ENCODE results near the gene ACTR3C.

Gene ACTR3C

DNA sequence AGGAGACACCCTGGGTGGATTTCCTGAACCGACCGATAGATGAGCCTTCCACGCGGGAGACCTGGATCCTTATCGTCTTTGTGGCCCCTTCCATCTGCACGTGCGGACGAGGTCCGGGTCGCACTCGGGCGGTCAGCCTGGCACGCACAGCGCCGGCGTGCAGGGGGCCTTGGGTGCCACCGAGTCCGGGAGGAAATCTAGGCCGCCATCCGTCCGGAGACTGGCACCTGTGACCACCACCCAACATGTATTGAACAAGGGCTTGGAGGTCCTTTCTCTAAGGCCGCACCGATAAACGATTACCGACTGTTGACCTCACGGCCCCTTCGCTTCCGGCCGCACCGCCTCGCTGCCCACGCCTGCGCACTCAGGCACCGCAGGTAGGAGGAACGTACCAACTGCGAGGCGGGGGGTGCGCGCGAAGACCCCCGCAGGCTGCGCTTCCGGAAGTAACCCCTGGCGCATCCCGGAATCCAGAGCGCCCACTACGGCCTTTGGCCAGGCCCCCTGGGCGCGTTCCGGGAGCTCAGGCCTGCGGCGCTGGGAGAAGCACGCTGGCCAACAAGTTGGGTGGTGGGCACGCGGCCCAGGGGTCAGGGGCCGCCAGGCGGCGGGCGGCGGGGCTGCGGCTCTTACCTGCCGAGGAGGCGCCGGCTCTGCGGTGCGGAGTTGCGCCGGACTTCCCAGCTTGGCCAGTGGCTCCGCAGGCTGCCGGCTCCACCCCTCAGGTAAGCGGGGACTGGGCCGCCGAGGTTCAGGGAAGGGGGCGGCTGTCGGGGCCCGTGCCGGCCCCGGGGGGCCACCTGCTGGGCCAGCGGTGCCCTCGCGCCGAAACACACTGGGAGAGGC lies at the start of gene ACTR3C, which contains the start of gene LRRC61:
Gene ACTR3C (minus strand): TSS at position 713 of the 849 bp plus-strand sequence. CDS start 28,249 bp downstream, outside the sequence.
Gene LRRC61 (plus strand): TSS at position 523 of the 849 bp plus-strand sequence. CDS start 13,507 bp downstream, outside the sequence.
- DNase-seq (ENCODE audit: low spot score): peak; percentile 81

DNA sequence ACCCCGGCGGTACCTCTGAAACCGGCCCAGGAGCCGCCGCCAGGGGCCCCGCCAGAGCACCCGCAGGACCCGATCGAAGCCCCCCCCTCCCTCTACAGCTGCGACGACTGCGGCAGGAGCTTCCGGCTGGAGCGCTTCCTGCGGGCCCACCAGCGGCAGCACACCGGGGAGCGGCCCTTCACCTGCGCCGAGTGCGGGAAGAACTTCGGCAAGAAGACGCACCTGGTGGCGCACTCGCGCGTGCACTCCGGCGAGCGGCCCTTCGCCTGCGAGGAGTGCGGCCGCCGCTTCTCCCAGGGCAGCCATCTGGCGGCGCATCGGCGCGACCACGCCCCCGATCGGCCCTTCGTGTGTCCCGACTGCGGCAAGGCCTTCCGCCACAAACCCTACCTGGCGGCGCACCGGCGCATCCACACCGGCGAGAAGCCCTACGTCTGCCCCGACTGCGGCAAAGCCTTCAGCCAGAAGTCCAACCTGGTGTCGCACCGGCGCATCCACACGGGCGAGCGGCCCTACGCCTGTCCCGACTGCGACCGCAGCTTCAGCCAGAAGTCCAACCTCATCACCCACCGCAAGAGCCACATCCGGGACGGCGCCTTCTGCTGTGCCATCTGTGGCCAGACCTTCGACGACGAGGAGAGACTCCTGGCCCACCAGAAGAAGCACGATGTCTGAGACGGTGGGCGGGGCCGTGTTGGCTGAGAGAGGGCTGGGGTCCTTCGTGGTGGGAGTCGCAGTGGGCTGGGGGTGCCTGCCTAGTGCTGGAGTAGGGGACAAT lies 49.1 kb upstream of the ACTR3C start:
- DNase-seq (ENCODE audit: low spot score): no peak

DNA sequence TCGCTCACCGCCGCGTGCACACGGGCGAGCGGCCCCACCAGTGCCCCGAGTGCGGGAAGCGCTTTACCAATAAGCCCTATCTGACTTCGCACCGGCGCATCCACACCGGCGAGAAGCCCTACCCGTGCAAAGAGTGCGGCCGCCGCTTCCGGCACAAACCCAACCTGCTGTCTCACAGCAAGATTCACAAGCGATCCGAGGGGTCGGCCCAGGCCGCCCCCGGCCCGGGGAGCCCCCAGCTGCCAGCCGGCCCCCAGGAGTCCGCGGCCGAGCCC lies 48.6 kb upstream of the ACTR3C start:
- DNase-seq (ENCODE audit: low spot score): no peak

DNA sequence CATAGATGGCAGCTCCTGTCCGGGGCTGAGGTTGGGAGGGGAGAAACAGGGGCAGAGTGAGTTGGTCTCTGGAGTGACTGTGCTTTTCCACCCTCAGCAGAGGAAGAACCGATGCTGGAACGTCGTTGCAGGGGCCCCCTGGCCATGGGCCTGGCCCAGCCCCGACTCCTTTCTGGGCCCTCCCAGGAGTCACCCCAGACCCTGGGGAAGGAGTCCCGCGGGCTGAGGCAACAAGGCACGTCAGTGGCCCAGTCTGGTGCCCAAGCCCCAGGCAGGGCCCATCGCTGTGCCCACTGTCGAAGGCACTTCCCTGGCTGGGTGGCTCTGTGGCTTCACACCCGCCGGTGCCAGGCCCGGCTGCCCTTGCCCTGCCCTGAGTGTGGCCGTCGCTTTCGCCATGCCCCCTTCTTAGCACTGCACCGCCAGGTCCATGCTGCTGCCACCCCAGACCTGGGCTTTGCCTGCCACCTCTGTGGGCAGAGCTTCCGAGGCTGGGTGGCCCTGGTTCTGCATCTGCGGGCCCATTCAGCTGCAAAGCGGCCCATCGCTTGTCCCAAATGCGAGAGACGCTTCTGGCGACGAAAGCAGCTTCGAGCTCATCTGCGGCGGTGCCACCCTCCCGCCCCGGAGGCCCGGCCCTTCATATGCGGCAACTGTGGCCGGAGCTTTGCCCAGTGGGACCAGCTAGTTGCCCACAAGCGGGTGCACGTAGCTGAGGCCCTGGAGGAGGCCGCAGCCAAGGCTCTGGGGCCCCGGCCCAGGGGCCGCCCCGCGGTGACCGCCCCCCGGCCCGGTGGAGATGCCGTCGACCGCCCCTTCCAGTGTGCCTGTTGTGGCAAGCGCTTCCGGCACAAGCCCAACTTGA lies 48.0 kb upstream of the ACTR3C start:
- DNase-seq (ENCODE audit: low spot score): no peak

DNA sequence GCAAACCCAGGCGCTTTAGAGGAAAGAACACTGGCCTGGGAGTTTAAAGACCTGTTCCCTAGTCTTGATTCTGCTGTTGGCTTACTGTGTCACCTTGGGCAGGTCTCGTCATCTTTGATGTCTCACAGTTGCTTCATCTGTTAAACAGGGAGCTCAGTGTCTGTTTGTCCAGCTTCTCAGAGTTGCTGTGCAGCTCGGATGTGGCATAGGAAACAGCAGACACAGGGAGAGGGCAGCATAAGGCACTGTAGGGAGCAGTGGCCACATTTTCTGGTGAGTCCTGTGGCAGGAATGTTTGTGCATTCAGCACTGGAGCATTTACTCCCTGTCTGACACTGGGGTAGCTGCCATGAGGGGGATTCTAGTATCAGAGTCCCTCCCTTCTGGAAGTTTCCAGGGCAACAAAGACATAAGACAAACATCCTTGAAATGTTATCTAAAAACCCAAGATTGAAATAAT lies 47.3 kb upstream of the ACTR3C start:
- DNase-seq (ENCODE audit: low spot score): peak; percentile 78

DNA sequence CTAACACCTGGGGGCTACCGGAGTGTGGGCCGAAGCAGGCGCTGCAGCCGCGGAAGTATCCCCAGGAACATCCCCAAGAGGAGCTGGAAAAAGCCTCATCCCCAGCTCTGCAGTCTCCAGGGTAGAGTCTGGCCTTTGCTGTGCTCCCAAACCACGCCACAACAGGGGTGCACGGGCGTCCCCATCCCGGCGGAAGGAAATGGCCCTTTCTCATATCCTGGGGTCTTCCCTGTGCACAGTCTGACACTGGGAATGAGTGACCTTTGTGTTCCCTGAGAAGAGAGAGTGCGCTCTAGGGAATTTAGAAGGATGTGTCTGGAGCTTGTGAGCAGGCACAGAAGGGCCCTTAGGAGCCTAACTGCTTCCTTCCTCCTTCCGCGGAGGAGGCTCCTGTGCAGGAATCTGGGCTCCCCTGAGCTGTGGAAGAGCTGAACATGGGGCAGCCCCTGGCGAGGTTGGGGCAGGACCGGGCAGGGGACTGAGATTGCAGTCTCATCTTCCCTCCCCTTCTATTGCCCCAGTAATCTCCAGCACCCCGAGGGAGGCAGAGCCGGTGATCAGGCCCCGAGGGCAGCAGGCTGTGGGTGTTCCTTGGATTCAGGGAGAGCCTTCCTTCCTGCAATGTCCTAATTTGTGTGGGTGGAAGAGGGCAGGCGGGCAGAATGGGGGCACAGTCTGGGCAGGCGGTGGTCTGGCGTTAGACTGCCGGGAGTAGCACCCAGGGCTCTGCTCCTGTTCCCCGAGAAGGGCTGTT lies 46.6 kb upstream of the ACTR3C start:
- DNase-seq (ENCODE audit: low spot score): peak; percentile 32

DNA sequence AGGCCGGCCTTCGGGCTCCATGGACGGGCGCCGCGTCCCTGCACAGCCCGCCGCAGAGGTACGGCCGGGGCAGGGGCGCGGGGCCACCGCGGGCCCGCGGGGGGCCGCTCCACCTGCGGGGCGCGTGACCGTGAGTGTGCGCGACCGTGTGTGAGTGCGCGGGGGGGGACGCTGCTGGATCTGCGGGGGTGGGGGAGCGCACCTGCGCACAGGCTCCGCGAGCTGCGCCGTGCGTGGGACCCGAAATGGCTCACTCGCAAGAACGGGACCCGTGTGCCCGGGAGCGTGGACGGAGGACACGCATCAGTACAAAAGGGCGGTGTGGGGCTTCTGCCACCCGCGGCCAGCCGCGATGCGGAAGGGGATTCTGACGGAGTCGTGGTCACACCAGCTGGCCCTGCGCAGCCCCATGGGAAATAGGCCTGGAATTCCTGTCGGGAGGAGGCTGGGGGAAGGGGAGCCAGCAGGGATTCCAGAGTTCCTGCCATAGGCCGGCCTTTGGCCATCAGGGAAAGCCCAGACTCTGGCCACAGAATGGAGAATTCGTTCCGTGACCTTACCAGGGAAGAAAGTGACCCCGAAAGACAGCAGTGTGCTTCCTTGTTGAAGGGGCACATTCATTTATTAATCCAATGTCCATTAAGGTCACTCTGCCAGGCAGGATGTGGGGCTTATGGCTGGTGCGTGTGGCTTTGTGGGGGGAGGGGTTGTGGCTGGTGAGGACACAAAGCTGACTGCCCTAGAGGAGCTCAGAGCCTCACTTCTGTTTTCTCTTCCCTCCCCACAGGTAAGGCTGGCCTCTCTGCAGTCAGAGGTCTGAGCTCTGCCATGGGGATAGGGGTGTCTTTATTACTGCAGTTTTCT lies 45.8 kb upstream of the ACTR3C start:
- peak; percentile 89 for DNase-seq (ENCODE audit: low spot score)

DNA sequence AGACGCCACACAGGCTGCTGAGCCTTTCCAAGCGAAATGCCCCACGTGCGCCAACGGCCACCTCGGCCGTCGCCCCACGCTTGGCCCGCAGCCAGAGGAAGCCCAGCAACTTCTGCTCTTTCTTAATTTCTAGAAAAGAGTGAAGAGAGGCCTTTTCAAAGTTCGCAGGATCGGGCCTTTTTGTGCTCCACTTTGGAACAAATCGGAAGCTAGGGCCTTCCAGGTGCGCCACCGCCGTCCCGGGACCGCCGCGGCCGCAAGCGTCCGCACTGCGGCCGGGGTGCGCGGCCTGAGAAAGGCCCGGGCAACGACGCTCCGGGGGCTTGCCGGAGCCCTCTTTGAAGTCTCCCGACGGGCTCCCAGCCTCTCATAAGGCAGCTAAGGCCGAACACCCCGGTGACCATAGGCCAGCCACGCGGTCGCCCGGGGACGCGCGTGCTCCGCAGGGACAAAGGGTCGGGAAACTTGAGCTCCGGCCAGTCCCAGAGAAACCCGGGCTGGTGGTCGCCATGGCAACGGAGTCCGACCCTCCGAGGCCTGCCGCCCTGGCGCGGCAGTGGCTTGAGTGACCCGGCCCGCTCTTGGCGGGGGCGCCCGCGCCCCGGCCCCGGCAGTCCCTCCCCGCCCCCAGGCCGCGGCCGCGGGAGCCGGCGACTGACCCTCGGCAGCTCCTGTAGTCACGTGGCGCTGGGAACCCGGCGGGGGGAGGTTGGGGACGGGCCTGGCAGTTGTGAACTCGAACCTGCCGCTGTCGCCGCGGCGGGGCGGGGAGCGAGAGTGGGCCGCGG lies 44.9 kb upstream of the ACTR3C start, which contains the start of gene REPIN1:
Gene REPIN1 (plus strand): TSS at position 727 of the 788 bp plus-strand sequence. CDS start 890 bp downstream, outside the sequence.
- peak; percentile 93 for DNase-seq (ENCODE audit: low spot score)

DNA sequence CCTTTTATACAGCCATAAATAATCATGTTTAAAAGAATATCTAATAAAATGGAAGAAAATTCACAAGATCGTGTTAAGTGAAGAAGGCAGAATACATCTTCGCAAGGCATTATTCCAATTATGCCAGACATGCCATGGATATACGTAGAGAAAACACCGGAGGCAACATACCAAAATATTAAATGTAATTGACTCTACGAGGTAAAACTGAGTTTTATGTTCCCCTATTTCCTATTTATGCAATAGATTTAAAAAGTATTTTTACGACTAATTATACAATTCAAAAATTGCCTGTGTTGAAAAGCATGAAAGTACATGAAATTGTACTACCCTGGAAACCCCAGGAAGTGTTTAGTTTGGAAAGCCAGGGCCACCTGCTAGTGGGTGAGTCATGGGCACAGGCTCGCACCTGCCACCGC lies 44.3 kb upstream of the ACTR3C start:
- DNase-seq (ENCODE audit: low spot score): no peak

DNA sequence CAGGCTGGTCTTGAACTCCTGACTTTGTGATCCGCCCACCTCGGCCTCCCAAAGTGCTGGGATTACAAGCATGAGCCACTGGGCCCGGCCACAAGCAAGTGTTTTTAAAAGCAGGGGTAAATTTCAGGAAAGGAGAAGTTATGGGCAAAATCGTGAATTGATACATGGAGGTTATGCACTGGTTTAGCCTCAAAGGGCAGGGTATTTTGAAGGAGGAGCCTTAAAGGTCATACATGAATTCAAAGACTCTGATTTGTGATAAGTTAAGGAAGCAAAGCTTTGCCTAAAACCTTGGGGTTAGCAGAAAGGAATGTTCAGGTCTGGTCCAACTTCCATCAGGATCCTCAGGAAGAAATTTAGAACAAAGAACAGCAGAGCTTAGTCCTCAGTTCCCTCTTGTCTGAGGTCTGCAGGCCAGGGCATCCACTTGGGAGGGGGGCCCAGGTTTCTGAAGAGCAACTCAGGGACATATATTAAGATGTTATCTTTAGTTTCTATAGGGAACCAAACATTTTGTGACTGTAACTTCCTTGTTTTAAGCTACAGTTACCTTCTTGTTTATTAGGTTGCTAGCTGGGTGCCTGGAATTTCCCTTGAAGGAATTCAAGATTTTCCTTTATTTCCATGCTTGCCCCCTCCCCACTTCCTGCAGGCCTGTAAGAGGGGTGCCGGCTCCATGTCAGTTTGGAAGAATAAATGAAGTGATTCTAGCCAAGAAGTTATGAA lies 42.5 kb upstream of the ACTR3C start:
- peak; percentile 50 for DNase-seq (ENCODE audit: low spot score)

DNA sequence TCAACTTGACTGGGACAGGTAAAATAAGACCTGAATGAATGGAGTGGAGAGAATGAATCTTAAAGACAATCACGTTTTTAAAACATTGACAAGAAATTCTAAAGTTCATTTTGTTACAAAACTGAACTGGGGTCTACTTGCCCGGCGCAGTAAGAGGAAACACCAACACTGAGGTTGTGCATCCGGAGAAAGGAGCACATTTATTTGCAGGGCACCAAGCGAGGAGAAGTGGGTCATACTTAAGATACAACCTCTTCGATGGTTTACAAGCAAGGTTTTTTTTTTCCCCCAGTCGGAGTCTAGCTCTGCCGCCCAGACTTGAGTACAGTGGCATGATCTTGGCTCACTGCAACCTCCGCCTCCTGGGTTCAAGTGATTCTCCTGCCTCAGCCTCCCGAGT lies 41.8 kb upstream of the ACTR3C start:
- no peak for DNase-seq (ENCODE audit: low spot score)

DNA sequence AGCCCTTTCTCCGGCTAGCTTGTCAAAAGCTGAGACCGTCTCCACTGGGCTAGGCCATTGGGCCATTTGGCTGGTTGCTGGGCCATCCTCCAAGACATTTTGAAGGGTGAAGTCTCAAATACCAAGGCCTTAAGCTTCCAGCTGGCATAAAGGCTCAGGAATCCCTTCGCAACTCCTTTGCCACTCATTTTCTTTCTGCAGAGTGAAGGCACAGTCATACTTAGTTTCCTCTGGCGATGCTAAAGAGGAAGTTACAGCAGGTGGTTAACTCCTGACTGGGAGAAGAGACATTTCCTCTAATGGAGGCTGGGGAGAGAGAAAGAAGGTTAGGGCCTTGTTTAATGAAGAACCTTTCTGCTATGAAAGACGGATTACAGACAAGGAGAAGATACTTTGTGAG lies 40.5 kb upstream of the ACTR3C start:
- DNase-seq (ENCODE audit: low spot score): no peak

DNA sequence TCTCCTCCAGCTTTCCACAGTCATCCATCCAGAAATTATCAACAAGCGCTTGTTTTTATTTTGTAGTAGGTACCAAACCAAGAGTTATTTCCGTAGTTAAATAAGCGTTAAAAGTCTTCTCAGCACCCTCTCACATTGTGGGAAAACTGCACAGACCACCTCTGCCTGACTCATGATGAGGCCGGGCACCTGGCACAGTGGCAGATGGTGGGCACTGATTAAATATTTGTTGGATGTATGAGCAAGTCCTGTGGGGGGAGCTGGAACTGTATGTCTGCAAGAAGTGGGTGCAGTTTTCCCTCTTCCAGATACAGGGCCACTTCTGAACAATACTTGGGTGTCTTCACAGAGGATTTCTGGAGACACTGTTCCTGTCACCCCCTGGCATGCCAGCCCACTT lies 40.0 kb upstream of the ACTR3C start:
- DNase-seq (ENCODE audit: low spot score): no peak

DNA sequence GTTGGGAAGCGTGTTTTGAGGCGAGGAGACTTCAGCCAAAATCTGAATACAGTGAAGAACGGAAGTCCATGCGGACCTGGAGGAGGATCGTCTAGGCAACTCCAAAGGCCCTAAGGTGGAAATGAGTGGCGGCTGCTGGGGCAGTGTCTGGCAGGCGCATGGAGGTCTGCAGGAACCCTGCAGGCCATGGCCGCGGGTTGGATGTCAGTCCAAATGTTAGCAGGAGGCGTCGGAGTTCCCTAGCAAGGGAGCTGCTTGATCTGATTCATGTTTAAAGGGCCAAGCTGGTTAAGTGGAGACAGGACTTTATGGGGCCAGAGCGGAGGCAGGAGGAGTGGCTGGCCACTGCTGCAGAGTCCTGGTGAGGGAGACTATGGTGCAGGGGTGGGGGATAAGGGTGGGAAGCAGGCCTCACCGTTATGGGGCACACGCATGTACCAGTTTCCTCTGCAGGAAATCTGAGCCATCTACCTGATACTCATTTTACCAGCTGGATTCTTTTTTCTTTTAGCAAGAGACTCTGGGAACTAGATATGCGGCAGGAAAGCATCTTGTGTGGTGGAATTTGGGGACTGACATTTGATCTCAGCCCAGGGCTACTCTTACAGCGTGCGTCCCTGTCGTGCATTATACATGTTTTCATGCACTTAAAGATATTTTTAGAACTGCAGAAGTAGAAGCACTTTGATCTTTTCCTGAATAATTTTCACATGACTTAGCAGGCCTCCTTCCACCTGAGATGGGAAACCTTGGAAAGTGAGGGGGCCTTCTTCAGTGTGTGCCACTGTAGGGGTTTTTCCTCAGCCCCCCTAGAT lies 38.7 kb upstream of the ACTR3C start:
- DNase-seq (ENCODE audit: low spot score): no peak

DNA sequence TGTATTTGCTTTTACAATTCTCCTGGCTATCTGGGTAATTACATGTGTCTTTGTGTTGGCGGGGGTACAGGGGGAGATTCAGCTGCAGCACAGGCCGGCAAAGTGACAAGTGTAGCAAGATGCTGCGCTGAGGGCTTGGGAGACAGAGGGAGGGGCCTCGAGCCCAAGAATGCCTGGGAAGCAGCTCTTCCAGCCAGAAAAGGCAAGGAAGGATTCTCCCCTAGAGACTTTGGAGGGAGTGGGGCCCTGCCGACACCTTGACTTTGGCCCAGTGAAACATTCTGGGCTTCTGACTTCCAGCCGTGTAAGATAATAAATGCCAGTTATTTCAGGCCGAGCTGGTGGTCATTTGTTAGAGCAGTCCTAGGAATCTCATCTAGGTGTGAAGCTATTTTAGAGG lies 38.1 kb upstream of the ACTR3C start:
- DNase-seq (ENCODE audit: low spot score): no peak

DNA sequence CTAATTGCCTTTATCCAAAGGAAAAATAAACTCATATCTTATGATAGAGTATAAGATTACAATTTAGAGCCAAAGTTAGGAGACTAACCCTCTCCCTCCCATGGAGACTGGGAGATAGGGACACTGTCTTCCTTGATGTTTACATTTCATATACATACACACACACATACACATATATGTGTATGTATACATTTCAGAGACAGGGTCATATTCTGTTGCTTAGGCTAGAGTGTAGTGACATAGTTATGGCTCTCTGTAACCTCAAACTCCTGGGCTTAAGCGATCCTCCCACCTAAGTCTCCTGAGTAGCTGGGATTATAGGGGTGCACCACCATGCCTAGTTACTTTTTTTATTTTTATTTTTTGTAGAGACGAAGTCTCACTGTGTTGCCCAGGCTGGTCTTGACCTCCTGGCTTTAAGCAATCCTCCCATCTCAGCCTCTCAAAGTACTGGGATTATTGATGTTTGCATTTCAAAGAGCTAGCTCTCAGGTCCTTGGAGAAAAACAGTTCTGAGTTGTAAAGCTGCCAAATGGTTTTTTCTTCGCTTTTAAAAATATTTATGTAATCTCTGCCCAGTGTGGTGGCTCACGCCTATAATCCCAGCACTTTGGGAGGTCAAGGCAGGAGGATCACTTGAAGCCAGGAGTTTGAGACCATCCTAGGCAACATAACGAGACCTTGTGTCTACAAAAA lies 37.2 kb upstream of the ACTR3C start:
- DNase-seq (ENCODE audit: low spot score): no peak

DNA sequence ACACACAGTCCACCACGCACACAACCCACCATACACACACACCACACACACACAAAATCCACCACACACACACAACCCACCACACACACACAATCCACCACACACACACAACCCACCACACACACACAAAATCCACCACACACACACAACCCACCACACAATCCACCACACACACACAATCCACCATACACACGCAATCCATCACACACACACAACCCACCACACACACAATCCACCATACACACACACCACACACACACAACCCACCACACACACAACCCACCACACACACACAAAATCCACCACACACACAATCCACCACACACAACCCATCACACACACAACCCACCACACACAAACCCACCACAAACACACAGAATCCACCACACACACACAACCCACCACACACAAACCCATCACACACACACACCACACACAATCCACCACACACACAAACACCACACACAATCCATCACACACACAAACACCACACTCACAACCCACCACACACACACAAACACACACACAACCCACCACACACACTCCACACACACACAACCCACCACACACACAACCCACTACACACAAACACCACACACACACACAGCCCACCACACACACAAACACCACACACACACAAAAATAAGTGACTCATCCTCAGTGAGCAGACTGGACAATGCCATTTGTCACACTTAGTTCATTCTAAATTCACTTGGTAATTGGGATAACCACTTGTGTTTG lies 36.4 kb upstream of the ACTR3C start:
- DNase-seq (ENCODE audit: low spot score): no peak

Data from kidney tubule cell (primary cell).